ENCODE results near the gene RELL1. TPM values are rescaled to one million over a fixed set of nuclear protein-coding genes. Genes with fewer than 3 reads are reported as not detected.

The RELL1 gene
- total RNA-seq, 1 donor from 2014 or later, result 45.8 TPM

- TF ChIP-seq CTCF (conservative IDR thresholded peaks at IDR 0.05; ENCODE audit: low read depth, low read length), result no peak
- DNase-seq (ENCODE audit: low read depth), result no peak
- no peak overlapping the region for H3K4me3 ChIP-seq (ENCODE audit: low read depth, low read length)
These were observed 34.3 kb downstream of the RELL1 start for GRCh38 chr4:37651781-37652377.

DNA sequence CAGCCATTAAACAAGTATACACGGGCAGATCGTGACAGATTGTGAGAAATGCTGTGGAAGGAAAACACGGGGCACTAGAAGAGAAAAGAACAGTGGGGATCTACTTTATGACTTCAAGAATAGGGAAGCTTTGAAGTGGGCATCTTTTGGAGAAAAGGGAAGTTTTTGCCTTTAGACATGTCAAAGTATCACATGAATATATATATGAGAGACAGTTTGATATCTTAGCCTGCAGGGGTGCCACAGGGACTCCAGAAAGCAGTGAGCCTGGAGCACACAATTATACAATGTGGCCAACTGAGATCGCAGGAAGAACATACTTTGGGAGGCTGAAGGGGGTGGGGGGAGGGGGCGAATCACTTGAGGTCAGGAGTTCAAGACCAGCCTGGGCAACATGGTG, 35.7 kb downstream of the RELL1 start:
- no peak for DNase-seq (ENCODE audit: low read depth)
- no peak overlapping the region for H3K4me3 ChIP-seq (ENCODE audit: low read depth, low read length)
- no peak for TF ChIP-seq CTCF (conservative IDR thresholded peaks at IDR 0.05; ENCODE audit: low read depth, low read length)

- H3K4me3 ChIP-seq (ENCODE audit: low read depth, low read length), result no peak overlapping the region
These were observed 36.9 kb downstream of the RELL1 start for GRCh38 chr4:37649268-37649667.

GRCh38 chr4:37648084-37648817, 37.9 kb downstream of the RELL1 start:
- H3K4me3 ChIP-seq (ENCODE audit: low read depth, low read length), result no peak overlapping the region
- peak; percentile 91 for DNase-seq (ENCODE audit: low read depth)
- no peak for TF ChIP-seq CTCF (conservative IDR thresholded peaks at IDR 0.05; ENCODE audit: low read depth, low read length)

More at GRCh38 chr4:37649268-37649667, 36.9 kb downstream of the RELL1 start:
- DNase-seq (ENCODE audit: low read depth), result no peak
- TF ChIP-seq CTCF (conservative IDR thresholded peaks at IDR 0.05; ENCODE audit: low read depth, low read length), result no peak

GRCh38 chr4:37646247-37646646, 39.9 kb downstream of the RELL1 start:
- H3K4me3 ChIP-seq (ENCODE audit: low read depth, low read length), result no peak overlapping the region
- no peak for TF ChIP-seq CTCF (conservative IDR thresholded peaks at IDR 0.05; ENCODE audit: low read depth, low read length)
- DNase-seq (ENCODE audit: low read depth), result no peak

DNA sequence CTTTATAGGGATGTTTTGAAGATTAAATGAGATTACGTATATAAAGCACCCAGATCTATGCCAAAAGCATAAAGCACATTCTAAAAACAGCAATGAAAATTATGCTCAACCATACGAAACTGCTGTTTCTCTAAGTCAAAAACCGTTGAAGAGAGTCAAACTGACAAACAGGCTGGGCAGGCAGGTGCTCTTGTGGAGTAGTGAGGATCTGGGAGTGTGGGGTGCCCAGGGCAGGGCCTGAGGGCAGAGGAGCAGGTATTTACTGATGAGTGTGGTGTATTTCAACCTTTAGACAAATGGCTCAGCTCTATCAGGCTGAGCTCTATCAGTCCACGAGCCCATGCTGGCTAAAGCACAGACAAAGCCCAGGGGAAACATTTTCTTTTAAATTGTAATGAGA, 40.4 kb downstream of the RELL1 start:
- TF ChIP-seq CTCF (conservative IDR thresholded peaks at IDR 0.05; ENCODE audit: low read depth, low read length), result no peak
- H3K4me3 ChIP-seq (ENCODE audit: low read depth, low read length), result no peak overlapping the region
- no peak for DNase-seq (ENCODE audit: low read depth)

DNA sequence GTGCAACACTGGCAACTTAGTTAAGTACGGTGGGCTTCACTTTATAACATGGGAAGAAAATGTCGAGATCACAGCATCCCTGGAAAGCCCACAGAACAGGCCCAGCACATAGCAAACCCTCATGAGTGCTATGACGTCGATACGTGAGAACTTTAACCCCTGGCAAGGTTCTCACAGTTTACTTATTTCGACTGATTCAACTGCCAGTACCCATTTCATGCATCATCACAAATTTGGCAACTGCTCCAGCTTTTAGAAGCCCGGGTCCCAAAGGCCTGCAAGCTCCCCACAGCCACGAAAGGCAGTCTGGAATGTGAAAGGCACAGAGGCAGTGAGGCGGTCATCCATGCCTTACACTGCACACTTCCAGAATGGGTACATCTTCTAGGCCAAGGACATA, 41.2 kb downstream of the RELL1 start:
- TF ChIP-seq CTCF (conservative IDR thresholded peaks at IDR 0.05; ENCODE audit: low read depth, low read length), result no peak
- H3K4me3 ChIP-seq (ENCODE audit: low read depth, low read length), result no peak overlapping the region
- no peak for DNase-seq (ENCODE audit: low read depth)
